Measurements from ENCODE around the gene ZNF227.
"Not testable (repeated sequence)": the region's sequence is repeated elsewhere in the genome, so short reads cannot be mapped to it uniquely, and the experiment has no call there.

Gene ZNF227

GRCh38 chr19:44252332-44252731 lies 40.0 kb downstream of the ZNF227 start:
- not testable (repeated sequence) for DNase-seq (ENCODE audit: low spot score)

GRCh38 chr19:44253392-44253791 lies 41.1 kb downstream of the ZNF227 start:
- not testable (repeated sequence) for DNase-seq (ENCODE audit: low spot score)

GRCh38 chr19:44254496-44254895 lies 42.2 kb downstream of the ZNF227 start:
- no peak for DNase-seq (ENCODE audit: low spot score)

GRCh38 chr19:44255705-44256411 lies 43.5 kb downstream of the ZNF227 start:
- DNase-seq (ENCODE audit: low spot score) = no peak

GRCh38 chr19:44258136-44258535 lies 45.8 kb downstream of the ZNF227 start:
- no peak for DNase-seq (ENCODE audit: low spot score)

- no peak for DNase-seq (ENCODE audit: low spot score)
Observed at GRCh38 chr19:44258835-44259413, 46.6 kb downstream of the ZNF227 start.

GRCh38 chr19:44260343-44260681 lies 48.0 kb downstream of the ZNF227 start:
- no peak for DNase-seq (ENCODE audit: low spot score)

GRCh38 chr19:44260695-44261446 lies 48.5 kb downstream of the ZNF227 start:
- DNase-seq (ENCODE audit: low spot score) = no peak

GRCh38 chr19:44277331-44277730 lies 65.0 kb downstream of the ZNF227 start:
- no peak for DNase-seq (ENCODE audit: low spot score)

GRCh38 chr19:44278181-44278690 lies 65.9 kb downstream of the ZNF227 start:
- no peak for DNase-seq (ENCODE audit: low spot score)

- DNase-seq (ENCODE audit: low spot score) = no peak
Observed at GRCh38 chr19:44280916-44281315, 68.6 kb downstream of the ZNF227 start.

GRCh38 chr19:44282846-44283245 lies 70.5 kb downstream of the ZNF227 start:
- DNase-seq (ENCODE audit: low spot score) = no peak

- no peak for DNase-seq (ENCODE audit: low spot score)
Observed at GRCh38 chr19:44284968-44285367, 72.6 kb downstream of the ZNF227 start.

All from CD4-positive, alpha-beta T cell treated with Interleukin-6 at 100 ng/mL for 8 hours (primary cell).